ENCODE results near the gene DNAJC22.

DNAJC22 gene

GRCh38 chr12:49345051-49345824 lies 1.4 kb upstream of the DNAJC22 start:
- DNase-seq = no peak

GRCh38 chr12:49345825-49346658 lies 646 bp upstream of the DNAJC22 start:
- DNase-seq = no peak

- DNase-seq = peak; percentile 81
Measured at GRCh38 chr12:49347311-49348193, 864 bp downstream of the DNAJC22 start.

- DNase-seq = no peak
Measured at GRCh38 chr12:49348781-49349180, 2.1 kb downstream of the DNAJC22 start.

- no peak for DNase-seq
Measured at GRCh38 chr12:49349266-49349665, 2.6 kb downstream of the DNAJC22 start.

GRCh38 chr12:49352351-49352750 lies 5.7 kb downstream of the DNAJC22 start:
- DNase-seq = no peak

- DNase-seq = no peak
Measured at GRCh38 chr12:49355913-49356312, 9.2 kb downstream of the DNAJC22 start.

GRCh38 chr12:49357103-49357678 lies 10.5 kb downstream of the DNAJC22 start:
- DNase-seq = peak; percentile 38

GRCh38 chr12:49358483-49359141 lies 11.9 kb downstream of the DNAJC22 start:
- DNase-seq = peak; percentile 78

- no peak for DNase-seq
Measured at GRCh38 chr12:49359671-49360070, 13.0 kb downstream of the DNAJC22 start.

- DNase-seq = no peak
Measured at GRCh38 chr12:49362077-49362476, 15.4 kb downstream of the DNAJC22 start.

GRCh38 chr12:49364989-49365388 lies 18.3 kb downstream of the DNAJC22 start:
- DNase-seq = no peak

- DNase-seq = no peak
Measured at GRCh38 chr12:49365542-49365941, 18.9 kb downstream of the DNAJC22 start.

GRCh38 chr12:49366096-49366651 lies 19.5 kb downstream of the DNAJC22 start:
- DNase-seq = no peak

GRCh38 chr12:49366652-49367380 lies 20.1 kb downstream of the DNAJC22 start:
- DNase-seq = peak; percentile 89

- DNase-seq = no peak
Measured at GRCh38 chr12:49367381-49368239, 20.9 kb downstream of the DNAJC22 start, which contains the start of gene SPATS2. Gene SPATS2 (plus strand): TSS chr12:49367462. CDS start chr12:49461013, 93,551 bp downstream.

GRCh38 chr12:49368240-49368600 lies 21.5 kb downstream of the DNAJC22 start:
- no peak for DNase-seq

GRCh38 chr12:49369411-49370145 lies 22.9 kb downstream of the DNAJC22 start:
- DNase-seq = peak; percentile 19

GRCh38 chr12:49370539-49370938 lies 23.9 kb downstream of the DNAJC22 start:
- no peak for DNase-seq
